Loucy (cell line): ENCODE data around the gene CACNA1S.

Experiments used
- EZH2phosphoT487 ChIP-seq: fragments of 200-600 bp; IDR thresholded peaks from 2 replicates; pipeline ENCODE4 v1.6.1; 2018; ENCODE audit warnings: antibody characterized with exemption, mild to moderate bottlenecking, moderate library complexity, borderline replicate concordance
- TF ChIP-seq, protein P1 (sequence below): fragments of 200-600 bp; sonication (generic); conservative IDR thresholded peaks from 2 replicates; pipeline ENCODE4 v1.5.1; 2014; ENCODE audit warnings: mild to moderate bottlenecking, antibody characterized with exemption, low read length

DNA sequence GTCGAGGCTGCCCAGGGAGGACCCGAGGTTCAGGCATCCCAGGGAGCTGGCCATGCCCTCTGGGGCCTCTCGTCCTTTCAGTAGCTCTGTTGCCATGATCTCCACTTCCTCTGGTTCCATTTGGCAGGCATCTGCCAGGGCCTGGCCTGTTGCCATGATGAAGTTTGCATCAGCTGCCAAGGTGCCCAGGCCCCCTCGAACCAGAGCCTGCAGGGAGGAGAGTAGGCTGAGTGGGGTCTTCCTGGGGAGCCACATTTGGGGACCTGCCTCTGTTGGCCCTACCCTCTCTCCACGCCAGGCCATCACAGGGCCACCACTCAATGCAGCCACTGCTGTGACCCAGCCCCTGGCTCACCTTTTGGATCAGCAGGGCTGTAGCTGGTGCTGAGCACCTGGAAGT, 72.3 kb downstream of the CACNA1S start:
- TF ChIP-seq, protein P1, sequence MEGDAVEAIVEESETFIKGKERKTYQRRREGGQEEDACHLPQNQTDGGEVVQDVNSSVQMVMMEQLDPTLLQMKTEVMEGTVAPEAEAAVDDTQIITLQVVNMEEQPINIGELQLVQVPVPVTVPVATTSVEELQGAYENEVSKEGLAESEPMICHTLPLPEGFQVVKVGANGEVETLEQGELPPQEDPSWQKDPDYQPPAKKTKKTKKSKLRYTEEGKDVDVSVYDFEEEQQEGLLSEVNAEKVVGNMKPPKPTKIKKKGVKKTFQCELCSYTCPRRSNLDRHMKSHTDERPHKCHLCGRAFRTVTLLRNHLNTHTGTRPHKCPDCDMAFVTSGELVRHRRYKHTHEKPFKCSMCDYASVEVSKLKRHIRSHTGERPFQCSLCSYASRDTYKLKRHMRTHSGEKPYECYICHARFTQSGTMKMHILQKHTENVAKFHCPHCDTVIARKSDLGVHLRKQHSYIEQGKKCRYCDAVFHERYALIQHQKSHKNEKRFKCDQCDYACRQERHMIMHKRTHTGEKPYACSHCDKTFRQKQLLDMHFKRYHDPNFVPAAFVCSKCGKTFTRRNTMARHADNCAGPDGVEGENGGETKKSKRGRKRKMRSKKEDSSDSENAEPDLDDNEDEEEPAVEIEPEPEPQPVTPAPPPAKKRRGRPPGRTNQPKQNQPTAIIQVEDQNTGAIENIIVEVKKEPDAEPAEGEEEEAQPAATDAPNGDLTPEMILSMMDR = no peak
- TF ChIP-seq EZH2phosphoT487 = no peak
